CD14-positive monocyte (primary cell): ENCODE data around the gene GATA1. TPM values are rescaled to one million over a fixed set of nuclear protein-coding genes. Genes with fewer than 3 reads are reported as not detected.
A peak's percentile ranks its signal among the peaks of the same experiment; 100 is the strongest.

ENCODE experiments used
- DNase-seq, 3 donors: peaks; one replicate each; pipeline ENCODE4 v3.0.0-alpha.2; 2011 to 2022
- H2AFZ ChIP-seq: 2 replicates; pipeline ENCODE4 v1.6.0; 2012; ENCODE audit warnings: mild to moderate bottlenecking, low read depth, low read length, inconsistent platforms; ENCODE audit not compliant: insufficient read depth, poor library complexity, severe bottlenecking
- H3K27ac ChIP-seq, 2 donors: 1 replicate in 1 of 2; 2 replicates in 1 of 2; pipeline ENCODE4 v1.5.1; 2012 to 2013; ENCODE audit warnings: low read length in 2 of 2, control low read depth in 1 of 2, inconsistent platforms in 1 of 2, low read depth in 1 of 2, mild to moderate bottlenecking in 1 of 2
- H3K27me3 ChIP-seq, 2 donors: one replicate each; pipeline versions ENCODE4 v1.6.0 to v1.6.1; 2011 to 2013; ENCODE audit warnings: low read length in 2 of 2; ENCODE audit not compliant: control insufficient read depth in 2 of 2, insufficient read depth in 2 of 2
- H3K36me3 ChIP-seq, 2 donors: replicated peaks in 1 of 2; 1 replicate in 1 of 2; 2 replicates in 1 of 2; pipeline versions ENCODE4 v1.5.1 to v1.6.1; 2012 to 2013; ENCODE audit warnings: low read length in 2 of 2, control low read depth in 1 of 2, inconsistent platforms in 1 of 2, mild to moderate bottlenecking in 1 of 2; ENCODE audit not compliant: insufficient read depth in 2 of 2, control insufficient read depth in 1 of 2
- H3K4me1 ChIP-seq, 2 donors: 1 replicate in 1 of 2; 2 replicates in 1 of 2; pipeline versions ENCODE4 v1.5.1 to v1.6.1; 2012 to 2013; ENCODE audit warnings: low read length in 2 of 2, control low read depth in 1 of 2, inconsistent platforms in 1 of 2, mild to moderate bottlenecking in 1 of 2, moderate library complexity in 1 of 2; ENCODE audit not compliant: insufficient read depth in 2 of 2, control insufficient read depth in 1 of 2
- H3K4me2 ChIP-seq: replicated peaks from 2 replicates; pipeline ENCODE3; 2012; ENCODE audit warnings: low read length, moderate library complexity, mild to moderate bottlenecking; ENCODE audit not compliant: poor library complexity, severe bottlenecking; ENCODE audit errors: extremely low read depth
- H3K4me3 ChIP-seq, 3 experiments: fragments of 200-600 bp in 1 of 3; sonication (generic) in 1 of 3; replicated peaks in 1 of 3; 1 replicate in 2 of 3; 2 replicates in 1 of 3; pipeline ENCODE4 v1.5.1; 2011 to 2013; ENCODE audit warnings: low read length in 3 of 3, mild to moderate bottlenecking in 3 of 3, control low read depth in 2 of 3, low read depth in 2 of 3, inconsistent platforms in 1 of 3, moderate library complexity in 1 of 3
- H3K79me2 ChIP-seq: 2 replicates; pipeline ENCODE4 v1.6.0; 2012; ENCODE audit warnings: mild to moderate bottlenecking, control low read depth, inconsistent platforms, low read length, moderate library complexity; ENCODE audit not compliant: insufficient read depth
- H3K9ac ChIP-seq: 2 replicates; pipeline ENCODE4 v1.6.0; 2017; ENCODE audit warnings: low read length, mild to moderate bottlenecking; ENCODE audit not compliant: insufficient read depth, poor library complexity, severe bottlenecking
- H3K9me3 ChIP-seq, 2 donors: replicated peaks in 1 of 2; 1 replicate in 1 of 2; 2 replicates in 1 of 2; pipeline versions ENCODE4 v1.5.1 to v1.6.1; 2012 to 2013; ENCODE audit warnings: low read length in 2 of 2, control low read depth in 1 of 2; ENCODE audit not compliant: control insufficient read depth in 1 of 2, insufficient read depth in 1 of 2
- H4K20me1 ChIP-seq: 2 replicates; pipeline ENCODE4 v1.6.0; 2012; ENCODE audit warnings: mild to moderate bottlenecking, low read length, control low read depth, moderate library complexity; ENCODE audit not compliant: insufficient read depth
- H3K27ac Mint-ChIP-seq, 7 donors: one replicate each; pipeline ENCODE4 v1.8.0; 2020; ENCODE audit warnings: mild to moderate bottlenecking in 7 of 7, mixed read lengths in 7 of 7, moderate library complexity in 6 of 7, inconsistent platforms in 2 of 7
- H3K27me3 Mint-ChIP-seq, 3 donors: one replicate each; pipeline ENCODE4 v1.8.0; 2021 to 2022; ENCODE audit warnings: low read depth in 3 of 3, mild to moderate bottlenecking in 3 of 3, mixed read lengths in 3 of 3, moderate library complexity in 3 of 3, inconsistent platforms in 1 of 3
- H3K36me3 Mint-ChIP-seq, 2 donors: one replicate each; pipeline ENCODE4 v1.8.0; 2020; ENCODE audit warnings: mixed read lengths in 2 of 2, inconsistent platforms in 1 of 2, mild to moderate bottlenecking in 1 of 2
- H3K4me1 Mint-ChIP-seq: one replicate; pipeline ENCODE4 v1.8.0; 2020; ENCODE audit warnings: mild to moderate bottlenecking, mixed read lengths
- H3K4me3 Mint-ChIP-seq, 2 donors: one replicate each; pipeline ENCODE4 v1.8.0; 2020; ENCODE audit warnings: mild to moderate bottlenecking in 2 of 2, mixed read lengths in 2 of 2, moderate library complexity in 1 of 2
- H3K9me3 Mint-ChIP-seq, 7 donors: one replicate each; pipeline ENCODE4 v1.8.0; 2020 to 2022; ENCODE audit warnings: mixed read lengths in 7 of 7, mild to moderate bottlenecking in 6 of 7, moderate library complexity in 6 of 7, inconsistent platforms in 2 of 7
- CTCF ChIP-seq: fragments of 200-600 bp; IDR thresholded peaks from one replicate; pipeline ENCODE4 v1.8.0; 2022; ENCODE audit warnings: antibody characterized with exemption, mild to moderate bottlenecking
- WGBS: methylation state at CpG from one replicate; pipeline ENCODE4 v1.1.5; 2013; ENCODE audit warnings: missing lambda C conversion rate; ENCODE audit not compliant: insufficient coverage; 5-methylcytosine and 5-hydroxymethylcytosine counted together
- intact Hi-C, 2 donors: fragments of 100-400 bp; cut with micrococcal nuclease; formaldehyde crosslinking; loops; one replicate each; pipeline versions ENCODE4 v1.15.0 to v1.15.1; 2023
- polyA plus RNA-seq, 3 donors: library from polyadenylated mRNA; depleted of rRNA in 1 of 3; unstranded in 2 of 3; stranded (reverse) in 1 of 3; fragments of 300-500 nt in 2 of 3; fragments of >200 nt in 1 of 3; fragmentation: Illumina TruSeq in 2 of 3; gene quantifications; 1 replicate in 2 of 3; 2 replicates in 1 of 3; pipeline ENCODE4 v1.2.3, GENCODE V29; 2012 to 2021

The GATA1 gene
- polyA plus RNA-seq, 3 donors, result not detected

- H3K9ac ChIP-seq, result no peak within 1 kb of the TSS
- H3K9me3 Mint-ChIP-seq, result peaks cover 0 to 30% (median 18%) of the 10 kb centered on the region in 7 donors
- H3K4me3 ChIP-seq, result no peak within 1 kb of the TSS
- no peaks in the 10 kb centered on the region for H4K20me1 ChIP-seq
- peaks cover 0 to 30% of the 10 kb centered on the region in 2 donors for H3K27me3 ChIP-seq
- H3K79me2 ChIP-seq, result no peaks in the 10 kb centered on the region
- intact Hi-C loops, result no loop called here
- H3K27ac ChIP-seq, result no peak within 1 kb of the TSS
- 19% methylated on average over 27 of the region's 67 CpGs for WGBS
- no peak within 1 kb of the TSS for H3K4me2 ChIP-seq
- no peaks in the 10 kb centered on the region for H3K9me3 ChIP-seq
- peaks cover 9% of the 10 kb centered on the region for H3K4me1 Mint-ChIP-seq
- peak within 1 kb of the TSS in 1 of 2 donors; percentile 82 for H3K4me3 Mint-ChIP-seq
- H3K36me3 Mint-ChIP-seq, result peaks cover 34 to 36% of the 10 kb centered on the region in 2 donors
- H3K36me3 ChIP-seq, result peaks cover 17 to 32% of the 10 kb centered on the region in 2 donors
- no peak within 1 kb of the TSS for H2AFZ ChIP-seq
- H3K27me3 Mint-ChIP-seq, result peaks cover 33 to 51% (median 39%) of the 10 kb centered on the region in 3 donors
- no peaks in the 10 kb centered on the region for H3K4me1 ChIP-seq
- H3K27ac Mint-ChIP-seq, result no peak within 1 kb of the TSS
- TF ChIP-seq CTCF, result peak; percentile 8
- no peak for DNase-seq
Observed at GRCh38 chrX:48826135-48826875, 39.9 kb downstream of the GATA1 start, which contains the start of gene ERAS. Gene ERAS, plus strand, starts transcription at chrX:48826513. Its CDS starts 2,611 bp downstream, at chrX:48829124.

DNA sequence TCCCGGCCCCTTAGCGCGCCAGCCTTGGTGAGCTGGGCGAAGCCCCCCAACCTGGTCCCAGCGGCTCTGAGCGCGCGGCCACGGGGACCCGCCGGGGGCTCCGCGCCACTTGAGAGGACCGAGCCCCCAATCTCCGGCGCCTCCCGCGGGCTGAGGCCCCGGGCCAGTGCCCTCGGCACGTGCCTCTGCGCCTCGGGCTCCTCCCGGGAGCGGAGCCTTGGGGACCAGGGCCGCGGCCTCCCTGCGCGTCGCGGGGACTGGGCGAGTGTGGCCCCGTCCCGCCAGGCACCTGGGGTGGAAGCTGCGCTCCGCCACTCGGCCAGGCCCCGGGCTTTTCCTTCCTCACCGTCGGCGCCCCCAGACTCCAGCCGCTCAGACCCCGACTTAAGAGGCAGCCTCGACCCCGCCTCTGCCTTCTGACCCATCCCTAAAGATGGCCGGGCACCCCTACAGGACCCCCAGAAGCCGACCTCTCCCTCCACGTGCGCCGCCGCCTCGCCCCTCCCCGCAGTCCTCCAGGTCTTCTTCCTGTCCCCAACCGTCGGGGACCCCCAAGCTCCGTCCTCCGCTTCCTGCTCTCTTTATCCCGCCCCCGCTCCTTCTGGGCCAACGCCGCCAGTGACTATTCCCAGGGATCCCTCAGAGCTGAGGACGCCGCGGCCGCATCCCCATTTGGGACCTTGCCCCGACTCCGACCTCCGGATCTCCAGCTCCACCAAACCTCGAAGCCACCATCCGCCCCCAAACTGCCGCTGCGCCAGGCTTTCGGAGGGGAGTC is 40.7 kb downstream of the GATA1 start:
- no peak for DNase-seq
- Histone ChIP-seq H3K9ac (no peak overlapping the region), H3K79me2 (no peaks in the 10 kb centered on the region), H3K4me3 (no peak overlapping the region), H3K27me3 (peaks cover 0 to 34% of the 10 kb centered on the region in 2 donors), H3K27ac (no peak overlapping the region), H3K4me2 (no peak overlapping the region), H3K4me1 (no peaks in the 10 kb centered on the region), H3K36me3 (peaks cover 17 to 26% of the 10 kb centered on the region in 2 donors), H4K20me1 (no peaks in the 10 kb centered on the region), H2AFZ (no peak overlapping the region), H3K9me3 (no peaks in the 10 kb centered on the region)
- WGBS, result 24% methylated on average over 38 of the region's 73 CpGs
- Mint-ChIP-seq H3K27ac (no peak overlapping the region), H3K27me3 (peaks cover 37 to 58% (median 42%) of the 10 kb centered on the region in 3 donors), H3K36me3 (peaks cover 32 to 34% of the 10 kb centered on the region in 2 donors), H3K4me3 (peak overlapping the region in 1 of 2 donors; percentile 68), H3K9me3 (peaks cover 0 to 34% (median 18%) of the 10 kb centered on the region in 7 donors), H3K4me1 (peaks cover 9% of the 10 kb centered on the region)
- intact Hi-C loops, result no loop called here
- TF ChIP-seq CTCF, result no peak
